GM12801 (cell line): ENCODE measurements around the gene SLC4A4.

Source experiments
- CTCF ChIP-seq: IDR thresholded peaks from one replicate; pipeline ENCODE4 v1.5.1; 2011; ENCODE audit warnings: control low read depth; ENCODE audit not compliant: insufficient read length; ENCODE audit errors: extremely low read depth

The SLC4A4 gene

GRCh38 chr4:71592793-71593192, 254.0 kb downstream of the SLC4A4 start:
- TF ChIP-seq CTCF, result no peak

- TF ChIP-seq CTCF, result no peak
These were observed 254.5 kb downstream of the SLC4A4 start for GRCh38 chr4:71593311-71593710.

- no peak for TF ChIP-seq CTCF
These were observed 256.8 kb downstream of the SLC4A4 start for GRCh38 chr4:71595576-71596108.

GRCh38 chr4:71599578-71599977, 260.8 kb downstream of the SLC4A4 start:
- no peak for TF ChIP-seq CTCF

GRCh38 chr4:71602289-71602900, 263.6 kb downstream of the SLC4A4 start:
- no peak for TF ChIP-seq CTCF

GRCh38 chr4:71604785-71605184, 266.0 kb downstream of the SLC4A4 start:
- no peak for TF ChIP-seq CTCF

- no peak for TF ChIP-seq CTCF
These were observed 268.3 kb downstream of the SLC4A4 start for GRCh38 chr4:71607109-71607508.
